ENCODE data around the gene SEPTIN5. TPM values are rescaled to one million over a fixed set of nuclear protein-coding genes. Genes with fewer than 3 reads are reported as not detected.
"Not testable (repeated sequence)": the region's sequence is repeated elsewhere in the genome, so short reads cannot be mapped to it uniquely, and the experiment has no call there.

SEPTIN5 gene
- total and polyA plus RNA-seq, 9 of the 15 experiments (the other 6 are each of a cell fraction or from before 2014, with no cell fraction given) = 0.03 to 195 (median 119) TPM

- 13% methylated on average over 1 of the region's 1 CpG for WGBS (ENCODE audit: insufficient coverage, low coverage, missing lambda C conversion rate)
- H4K20me1 ChIP-seq (replicated peaks; ENCODE audit: control insufficient read depth, insufficient read depth, low read length); H3K9me1 ChIP-seq (ENCODE audit: control insufficient read depth, insufficient read depth, low read length); CTCF ChIA-PET (ENCODE audit: low intra/inter-chr PET ratio); H2AFZ ChIP-seq (ENCODE audit: low read depth, low read length); H3K27ac ChIP-seq (ENCODE audit: extremely low read depth, low read depth, low read length); intact Hi-C loops (cut with micrococcal nuclease); H3K9ac ChIP-seq (ENCODE audit: insufficient read depth in 1 of 2, low read depth in 2 of 2, low read length in 2 of 2); H3K4me2 ChIP-seq (ENCODE audit: insufficient read depth, low read length); in situ Hi-C loops (cut with MboI); H3K36me3 ChIP-seq (ENCODE audit: control insufficient read depth, insufficient read depth, low read length); H3K79me2 ChIP-seq (ENCODE audit: control insufficient read depth, insufficient read depth, low read length); DNase-seq (ENCODE audit: extremely low read depth in 1 of 4, low spot score in 3 of 4); FAIRE-seq; H3K4me3 ChIP-seq; H3K9me3 ChIP-seq (replicated peaks; ENCODE audit: control insufficient read depth, insufficient read depth, low read depth, low read length); ATAC-seq; BruUV-seq (replicated peaks); TF ChIP-seq TEAD4 (IDR thresholded peaks at IDR 0.05; ENCODE audit: low read length); CEBPG (tag; conservative IDR thresholded peaks at IDR 0.05 in 1 of 2, IDR thresholded peaks at IDR 0.05 in 1 of 2): not testable (repeated sequence)
- TF ChIP-seq TEAD4 (CRISPR knock-in tag; IDR thresholded peaks at IDR 0.05; ENCODE audit: borderline replicate concordance) (peak; percentile 55; the same call in 1 of the 2 replicates), E2F4 (CRISPR knock-in tag; IDR thresholded peaks at IDR 0.05; ENCODE audit: low read depth) (0 out of 2 replicates have a peak, but pooled peaks have one; percentile 70), FOXA3 (CRISPR knock-in tag; conservative IDR thresholded peaks at IDR 0.05 in 1 of 2, IDR thresholded peaks at IDR 0.05 in 1 of 2) (peak in 1 of 2 experiments; percentile 55; a peak in 1 of 4 replicates), ZNF609 (CRISPR knock-in tag; IDR thresholded peaks at IDR 0.05; ENCODE audit: borderline replicate concordance) (0 out of 2 replicates have a peak, but pooled peaks have one; percentile 71), CEBPG (CRISPR knock-in tag; IDR thresholded peaks at IDR 0.05) (0 out of 2 replicates have a peak, but pooled peaks have one; percentile 14)
- TF ChIP-seq, protein P1, sequence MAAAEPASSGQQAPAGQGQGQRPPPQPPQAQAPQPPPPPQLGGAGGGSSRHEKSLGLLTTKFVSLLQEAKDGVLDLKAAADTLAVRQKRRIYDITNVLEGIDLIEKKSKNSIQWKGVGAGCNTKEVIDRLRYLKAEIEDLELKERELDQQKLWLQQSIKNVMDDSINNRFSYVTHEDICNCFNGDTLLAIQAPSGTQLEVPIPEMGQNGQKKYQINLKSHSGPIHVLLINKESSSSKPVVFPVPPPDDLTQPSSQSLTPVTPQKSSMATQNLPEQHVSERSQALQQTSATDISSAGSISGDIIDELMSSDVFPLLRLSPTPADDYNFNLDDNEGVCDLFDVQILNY (CRISPR knock-in tag; IDR thresholded peaks at IDR 0.05) = peak; percentile 72; the same call in 1 of the 2 replicates
- Histone ChIP-seq H3K27me3 (ENCODE audit: control insufficient read depth in 2 of 2, insufficient read depth in 2 of 2, low read length in 2 of 2) (peaks cover 25 to 35% of the 10 kb centered on the region in 2 experiments), H3K4me1 (replicated peaks in 1 of 2; ENCODE audit: control insufficient read depth in 2 of 2, insufficient read depth in 2 of 2, low read length in 2 of 2) (peaks cover 4 to 12% of the 10 kb centered on the region in 2 experiments; a peak in 4 of 5 replicates)
- POLR2A ChIA-PET = interaction anchor here (0.6 to 10.5 kb wide), 8 partner anchors 8 to 482 kb away, joined by 3 to 80 read pairs (median 4); partner anchors contain the start of genes CDC45 and GP1BB
Observed at GRCh38 chr22:19676437-19676836, 37.9 kb upstream of the SEPTIN5 start.
